Motor neuron (in vitro differentiated cells): Measurements from ENCODE around the gene SMIM44. TPM values are rescaled to one million over a fixed set of nuclear protein-coding genes. Genes with fewer than 3 reads are reported as not detected.
"Not testable (repeated sequence)": the region's sequence is repeated elsewhere in the genome, so short reads cannot be mapped to it uniquely, and the experiment has no call there.

Experiments used
- ATAC-seq, 8 experiments: fragments of 200-7000 bp; cut with Tn5 transposase; replicated peaks in 6 of 8; 2 replicates each; pipeline ENCODE4 v1.8.0; 2021; ENCODE audit warnings: mild to moderate bottlenecking in 8 of 8, moderate library complexity in 8 of 8
- H3K27ac ChIP-seq, 2 donors: fragments of 250-450 bp; sonication (Bioruptor Pico); 2 replicates each; pipeline ENCODE4 v1.9.0; 2021; ENCODE audit warnings: antibody characterized with exemption in 2 of 2, mild to moderate bottlenecking in 2 of 2, moderate library complexity in 1 of 2
- H3K4me1 ChIP-seq, 2 donors: fragments of 250-450 bp; sonication (Bioruptor Pico); replicated peaks in 1 of 2; 2 replicates each; pipeline ENCODE4 v1.6.1; 2021; ENCODE audit warnings: antibody characterized with exemption in 2 of 2, mild to moderate bottlenecking in 2 of 2, moderate library complexity in 1 of 2
- H3K4me3 ChIP-seq, 5 donors: fragments of 250-450 bp; sonication (Bioruptor Pico); 2 replicates each; pipeline ENCODE4 v1.9.0; 2021; ENCODE audit warnings: antibody characterized with exemption in 5 of 5, mild to moderate bottlenecking in 5 of 5, moderate library complexity in 4 of 5
- WGBS, 10 experiments: fragments of 450-650 bp; shearing (Covaris generic); methylation state at CpG; one replicate each; pipeline ENCODE4 v1.0.0; 2022; 5-methylcytosine and 5-hydroxymethylcytosine counted together
- in situ Hi-C, 9 experiments: fragments of 400-800 bp; cut with MboI; loops; one replicate each; pipeline ENCODE4 v1.15.0; 2021; ENCODE audit warnings: low sequenced_read_pairs in 9 of 9, low pct_unique_long_range_greater_than_20kb in 2 of 9; ENCODE audit not compliant: unreplicated experiment in 9 of 9
- total RNA-seq, 8 experiments: library from RNA; unstranded; fragments of 300-600 nt; gene quantifications; 2 replicates each; pipeline versions ENCODE4 v1.2.3 to v1.2.4, GENCODE V29; 2022

SMIM44 gene
- total RNA-seq, 8 experiments from 2014 or later: not detected

DNA sequence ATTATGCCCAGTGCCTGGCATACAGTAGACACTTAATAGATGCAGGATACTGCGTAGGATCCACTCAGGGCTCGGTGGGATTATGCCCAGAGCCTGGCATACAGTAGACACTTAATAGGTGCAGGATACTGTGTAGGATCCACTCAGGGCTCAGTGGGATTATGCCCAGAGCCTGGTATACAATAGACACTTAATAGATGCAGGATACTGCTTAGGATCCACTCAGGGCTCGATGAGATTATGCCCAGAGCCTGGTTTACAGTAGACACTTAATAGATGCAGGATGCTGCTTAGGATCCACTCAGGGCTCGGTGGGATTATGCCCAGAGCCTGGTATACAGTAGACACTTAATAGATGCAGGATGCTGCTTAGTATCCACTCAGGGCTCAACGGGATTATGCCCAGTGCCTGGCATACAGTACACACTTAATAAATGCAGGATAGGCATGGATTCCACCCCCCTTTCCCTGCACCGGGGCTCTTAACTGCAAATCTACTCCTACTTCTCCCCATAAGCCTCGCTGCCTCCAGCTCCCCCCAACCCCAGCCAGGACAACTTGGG lies 27.8 kb downstream of the SMIM44 start:
- no peak for ATAC-seq
- 0 to 80% (median 41%) methylated on average over 1 to 4 of the region's 7 CpGs; no CpG with 5 or more reads in 6 of the 10 experiments for WGBS, 10 experiments
- in situ Hi-C loops: loop anchor here in 2 of 9 experiments (25.0 kb wide), 1 partner anchor 118 kb away; no protein-coding TSS in a partner anchor
- Histone ChIP-seq H3K27ac (no peak overlapping the region), H3K4me1 (peaks cover 26 to 35% of the 10 kb centered on the region in 2 donors), H3K4me3 (no peak overlapping the region)

DNA sequence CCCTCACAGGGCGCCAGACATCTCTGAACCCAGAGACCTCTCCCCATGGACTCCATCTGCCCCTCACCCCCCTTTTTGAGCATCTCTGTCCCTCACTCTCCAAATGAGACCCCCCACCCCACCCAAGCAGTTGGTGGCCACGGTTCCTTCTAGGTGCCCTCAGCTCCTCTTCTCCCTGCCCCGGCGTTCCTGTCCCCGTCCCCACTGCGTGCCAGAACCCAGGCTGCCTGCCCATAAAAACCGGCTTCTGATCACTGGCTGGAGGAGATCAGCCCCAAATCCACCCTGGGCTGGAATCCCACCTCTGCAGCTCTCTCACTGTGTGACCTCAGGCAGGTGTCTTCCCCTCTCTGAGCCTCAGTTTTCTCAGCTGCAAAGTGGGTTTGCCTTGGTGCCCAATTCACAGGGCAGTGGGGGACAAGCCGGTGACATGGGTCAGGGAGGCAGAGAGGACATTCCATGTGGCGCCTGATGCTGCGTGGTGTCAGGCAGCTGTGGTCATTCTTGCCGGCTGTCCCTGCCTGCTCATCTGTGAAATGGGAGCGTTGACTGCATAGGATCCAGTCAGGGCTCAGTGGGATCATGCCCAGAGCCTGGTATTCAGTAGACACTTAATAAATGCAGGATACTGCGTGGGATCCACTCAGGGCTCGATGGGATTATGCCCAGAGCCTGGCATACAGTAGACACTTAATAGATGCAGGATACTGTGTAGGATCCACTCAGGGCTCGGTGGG lies 28.4 kb downstream of the SMIM44 start:
- WGBS, 10 experiments: 60 to 95% (median 80%) methylated on average over 1 to 8 of the region's 15 CpGs; no CpG with 5 or more reads in 5 of the 10 experiments
- Histone ChIP-seq H3K4me1 (peaks cover 26 to 35% of the 10 kb centered on the region in 2 donors), H3K4me3 (no peak overlapping the region), H3K27ac (no peak overlapping the region)
- ATAC-seq: no peak
- in situ Hi-C loops: loop anchor here in 2 of 9 experiments (25.0 kb wide), 1 partner anchor 118 kb away; no protein-coding TSS in a partner anchor

GRCh38 chr19:3453840-3454239 lies 29.4 kb downstream of the SMIM44 start:
- WGBS, 10 experiments: 60 to 100% (median 93%) methylated on average over 1 to 3 of the region's 25 CpGs; no CpG with 5 or more reads in 7 of the 10 experiments
- in situ Hi-C loops: loop anchor here in 2 of 9 experiments (25.0 kb wide), 1 partner anchor 117 kb away; no protein-coding TSS in a partner anchor
- Histone ChIP-seq H3K4me3 (no peak overlapping the region), H3K27ac (no peak overlapping the region), H3K4me1 (peaks cover 16 to 28% of the 10 kb centered on the region in 2 donors)
- ATAC-seq: no peak

GRCh38 chr19:3452942-3453214 lies 30.4 kb downstream of the SMIM44 start:
- peaks cover 8 to 20% of the 10 kb centered on the region in 2 donors for H3K4me1 ChIP-seq
- not testable (repeated sequence) for H3K27ac ChIP-seq, H3K4me3 ChIP-seq, ATAC-seq
- in situ Hi-C loops: loop anchor here in 2 of 9 experiments (25.0 kb wide), 1 partner anchor 116 kb away; no protein-coding TSS in a partner anchor
- WGBS, 10 experiments: 40 to 100% (median 95%) methylated on average over 1 to 4 of the region's 10 CpGs; no CpG with 5 or more reads in 4 of the 10 experiments

DNA sequence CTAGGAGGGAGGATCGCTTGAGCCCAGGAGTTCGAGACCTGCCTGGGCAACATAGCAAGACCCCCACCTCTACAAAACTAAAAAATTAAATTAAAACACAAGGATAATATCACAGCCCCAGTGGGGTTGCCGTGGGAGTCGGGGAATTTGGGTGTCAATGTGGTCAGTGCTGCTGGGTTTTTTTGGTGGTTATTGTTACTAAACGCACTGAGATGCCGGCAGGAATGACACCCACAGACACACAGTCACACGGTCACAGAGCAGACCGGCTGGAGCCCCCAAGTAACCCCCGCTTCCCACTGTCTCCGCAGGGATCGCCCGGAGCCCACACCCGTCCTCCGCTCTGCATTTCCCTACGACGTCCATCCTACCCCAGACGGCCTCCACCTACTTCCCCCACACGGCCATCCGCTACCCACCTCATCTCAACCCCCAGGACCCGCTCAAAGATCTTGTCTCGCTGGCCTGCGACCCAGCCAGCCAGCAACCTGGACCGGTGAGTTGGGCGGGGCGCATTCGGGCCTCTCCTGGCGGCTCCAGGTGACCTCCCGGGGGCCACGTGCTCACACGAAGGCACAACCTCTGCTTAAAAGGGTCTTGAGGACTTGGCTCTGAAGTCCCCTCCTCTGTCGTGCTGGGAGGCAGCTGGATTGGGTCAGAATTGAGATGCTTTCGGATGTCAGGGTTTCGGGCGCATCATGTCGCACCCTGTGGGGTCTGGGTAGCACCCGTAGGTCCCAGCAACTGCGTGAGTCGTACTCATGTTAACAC lies 30.9 kb downstream of the SMIM44 start:
- Histone ChIP-seq H3K4me1 (peaks cover 2 to 16% of the 10 kb centered on the region in 2 donors), H3K4me3 (no peak overlapping the region), H3K27ac (no peak overlapping the region)
- in situ Hi-C loops: loop anchor here in 2 of 9 experiments (25.0 kb wide), 1 partner anchor 115 kb away; no protein-coding TSS in a partner anchor
- ATAC-seq: no peak
- WGBS, 10 experiments: 80 to 100% (median 94%) methylated on average over 1 to 20 of the region's 38 CpGs; no CpG with 5 or more reads in 3 of the 10 experiments

- H3K27ac ChIP-seq: no peak overlapping the region
These were observed 31.8 kb downstream of the SMIM44 start for GRCh38 chr19:3451451-3451866.

DNA sequence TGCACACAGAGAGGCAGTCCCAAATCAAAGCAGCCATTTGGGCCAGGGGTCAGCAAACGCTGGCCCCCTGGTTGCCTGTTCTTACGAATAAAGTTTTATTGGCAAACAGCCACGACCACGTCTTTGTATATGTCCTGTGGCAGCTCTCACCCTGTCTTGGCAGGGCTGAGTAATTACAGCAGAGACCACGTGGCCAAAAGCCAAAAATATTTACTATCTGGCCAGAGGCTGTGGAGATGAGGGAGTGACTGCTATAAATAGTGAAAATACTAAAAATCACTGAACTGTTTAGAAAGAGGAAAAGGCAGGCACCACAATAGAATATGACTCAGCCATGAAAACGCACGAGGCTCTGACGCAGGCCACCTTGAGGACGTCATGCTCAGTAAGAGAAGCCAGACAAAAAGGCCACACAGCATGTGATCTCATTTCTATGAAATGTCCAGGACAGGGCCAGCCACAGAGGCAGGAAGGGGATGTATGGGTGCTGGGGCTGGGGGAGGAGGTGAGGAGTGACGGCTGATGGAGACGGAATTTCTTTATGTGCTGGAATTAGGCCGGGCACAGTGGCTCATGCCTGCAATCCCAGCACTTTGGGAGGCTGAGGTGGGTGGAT lies 32.3 kb downstream of the SMIM44 start:
- in situ Hi-C loops: loop anchor here in 2 of 9 experiments (25.0 kb wide), 1 partner anchor 114 kb away; no protein-coding TSS in a partner anchor
- ATAC-seq: peak; percentile 64 to 94 (median 80)
- Histone ChIP-seq H3K4me3 (no peak overlapping the region), H3K4me1 (peaks cover 0 to 6% of the 10 kb centered on the region in 2 donors), H3K27ac (no peak overlapping the region)
- 0 to 81% (median 40%) methylated on average over 1 to 11 of the region's 12 CpGs; no CpG with 5 or more reads in 2 of the 10 experiments for WGBS, 10 experiments

More at GRCh38 chr19:3451451-3451866, 31.8 kb downstream of the SMIM44 start:
- in situ Hi-C loops: loop anchor here in 2 of 9 experiments (25.0 kb wide), 1 partner anchor 114 kb away; no protein-coding TSS in a partner anchor
- Histone ChIP-seq H3K4me1 (peaks cover 0 to 10% of the 10 kb centered on the region in 2 donors), H3K4me3 (no peak overlapping the region)
- ATAC-seq: peak in 1 of 8 experiments; percentile 8
- WGBS, 10 experiments: 0 to 93% (median 57%) methylated on average over 1 to 5 of the region's 10 CpGs; no CpG with 5 or more reads in 2 of the 10 experiments

DNA sequence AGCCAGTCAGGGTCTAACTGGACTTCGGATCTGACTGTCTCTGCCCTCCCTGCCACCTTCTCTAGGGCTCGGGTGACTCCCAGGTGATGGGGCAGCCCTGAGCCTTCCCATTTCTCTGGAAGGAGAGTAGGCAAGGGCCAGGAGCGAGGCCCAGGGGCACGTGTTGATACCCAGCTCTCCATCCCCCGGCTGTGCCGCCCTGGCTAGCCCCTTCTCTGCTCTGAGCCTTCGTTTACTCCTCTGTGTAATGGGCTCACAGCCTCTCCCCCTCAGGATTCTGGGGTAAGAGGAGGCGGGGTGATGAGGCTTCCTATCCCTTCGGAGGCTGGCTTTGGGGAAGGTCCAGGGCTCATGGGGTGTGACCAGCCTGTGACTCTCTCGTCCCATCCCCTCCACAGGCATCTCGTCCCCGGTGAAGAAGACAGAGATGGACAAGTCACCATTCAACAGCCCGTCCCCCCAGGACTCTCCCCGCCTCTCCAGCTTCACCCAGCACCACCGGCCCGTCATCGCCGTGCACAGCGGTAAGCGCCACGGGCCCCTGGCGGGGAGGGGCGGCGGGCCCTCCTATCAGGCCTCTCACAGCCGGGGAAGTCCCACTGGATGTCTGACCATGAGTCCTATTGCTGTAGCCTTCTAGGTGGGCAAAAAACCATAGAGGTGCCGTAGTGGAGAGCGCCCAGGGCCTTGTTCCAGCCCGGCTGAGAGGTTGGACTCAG lies 34.5 kb downstream of the SMIM44 start:
- no peak overlapping the region for H3K27ac ChIP-seq
- ATAC-seq: no peak
- in situ Hi-C loops: no loop called here
- H3K4me1 ChIP-seq: peaks cover 13 to 14% of the 10 kb centered on the region in 2 donors
- H3K4me3 ChIP-seq: no peak overlapping the region
- WGBS, 10 experiments: 75 to 89% (median 88%) methylated on average over 2 to 10 of the region's 28 CpGs; no CpG with 5 or more reads in 7 of the 10 experiments

DNA sequence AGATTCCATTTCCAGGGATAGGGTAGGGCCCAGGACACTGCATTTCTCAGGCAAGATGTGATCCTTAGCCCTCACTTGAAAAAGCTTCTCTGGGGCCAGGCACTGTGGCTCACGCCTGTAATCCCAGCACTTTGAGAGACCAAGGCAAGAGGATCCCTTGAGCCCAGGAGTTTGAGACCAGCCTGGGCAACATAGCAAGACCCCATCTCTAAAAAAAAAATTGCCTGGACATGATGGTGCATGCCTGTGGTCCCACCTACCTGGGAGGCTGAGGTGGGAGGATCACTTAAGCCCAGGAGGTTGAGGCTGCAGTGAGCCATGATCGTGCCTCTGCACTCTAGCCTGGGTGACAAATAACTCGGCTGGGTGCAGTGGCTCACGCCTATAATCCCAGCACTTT lies 36.6 kb downstream of the SMIM44 start:
- ATAC-seq, H3K4me3 ChIP-seq, H3K27ac ChIP-seq, in situ Hi-C loops: not testable (repeated sequence)
- peaks cover 20 to 21% of the 10 kb centered on the region in 2 donors for H3K4me1 ChIP-seq
- WGBS, 10 experiments: 76 to 100% (median 90%) methylated on average over 1 to 4 of the region's 4 CpGs; no CpG with 5 or more reads in 5 of the 10 experiments

GRCh38 chr19:3444695-3445234 lies 38.5 kb downstream of the SMIM44 start:
- Histone ChIP-seq H3K4me1 (peaks cover 20 to 25% of the 10 kb centered on the region in 2 donors), H3K4me3 (peak overlapping the region in 1 of 5 donors; percentile 8), H3K27ac (peak overlapping the region; percentile 75 to 81)
- 0 to 100% (median 54%) methylated on average over 1 to 19 of the region's 24 CpGs; no CpG with 5 or more reads in 2 of the 10 experiments for WGBS, 10 experiments
- in situ Hi-C loops: no loop called here
- ATAC-seq: no peak

- Histone ChIP-seq H3K4me3 (peak overlapping the region in 2 of 5 donors; percentile 5 to 8), H3K27ac (peak overlapping the region; percentile 81 to 83), H3K4me1 (peaks cover 20 to 25% of the 10 kb centered on the region in 2 donors)
- in situ Hi-C loops: no loop called here
- 0 to 92% (median 1%) methylated on average over 1 to 11 of the region's 33 CpGs; no CpG with 5 or more reads in 4 of the 10 experiments for WGBS, 10 experiments
- ATAC-seq: peak; percentile 45 to 92 (median 91)
These were observed 39.2 kb downstream of the SMIM44 start for GRCh38 chr19:3443840-3444694.
